ENCODE measurements around the gene HLA-DRB5.

- TF ChIP-seq RFX5 (IDR thresholded peaks at IDR 0.05; ENCODE audit: low read depth, low read length): no peak
- TF ChIP-seq, protein P1, sequence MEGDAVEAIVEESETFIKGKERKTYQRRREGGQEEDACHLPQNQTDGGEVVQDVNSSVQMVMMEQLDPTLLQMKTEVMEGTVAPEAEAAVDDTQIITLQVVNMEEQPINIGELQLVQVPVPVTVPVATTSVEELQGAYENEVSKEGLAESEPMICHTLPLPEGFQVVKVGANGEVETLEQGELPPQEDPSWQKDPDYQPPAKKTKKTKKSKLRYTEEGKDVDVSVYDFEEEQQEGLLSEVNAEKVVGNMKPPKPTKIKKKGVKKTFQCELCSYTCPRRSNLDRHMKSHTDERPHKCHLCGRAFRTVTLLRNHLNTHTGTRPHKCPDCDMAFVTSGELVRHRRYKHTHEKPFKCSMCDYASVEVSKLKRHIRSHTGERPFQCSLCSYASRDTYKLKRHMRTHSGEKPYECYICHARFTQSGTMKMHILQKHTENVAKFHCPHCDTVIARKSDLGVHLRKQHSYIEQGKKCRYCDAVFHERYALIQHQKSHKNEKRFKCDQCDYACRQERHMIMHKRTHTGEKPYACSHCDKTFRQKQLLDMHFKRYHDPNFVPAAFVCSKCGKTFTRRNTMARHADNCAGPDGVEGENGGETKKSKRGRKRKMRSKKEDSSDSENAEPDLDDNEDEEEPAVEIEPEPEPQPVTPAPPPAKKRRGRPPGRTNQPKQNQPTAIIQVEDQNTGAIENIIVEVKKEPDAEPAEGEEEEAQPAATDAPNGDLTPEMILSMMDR (conservative IDR thresholded peaks at IDR 0.05; ENCODE audit: low read depth, low read length): no peak
- no peak for TF ChIP-seq MAZ (IDR thresholded peaks at IDR 0.05; ENCODE audit: borderline replicate concordance, low read depth, low read length)
- TF ChIP-seq FOS (IDR thresholded peaks at IDR 0.05; ENCODE audit: low read depth, low read length): no peak
- TF ChIP-seq SMC3 (IDR thresholded peaks at IDR 0.05; ENCODE audit: low read depth, low read length): no peak
- TF ChIP-seq POLR2A (IDR thresholded peaks at IDR 0.05; ENCODE audit: low read depth, low read length): no peak
- TF ChIP-seq RAD21 (IDR thresholded peaks at IDR 0.05; ENCODE audit: low read length): no peak
- TF ChIP-seq MXI1 (IDR thresholded peaks at IDR 0.05; ENCODE audit: borderline replicate concordance, low read depth, low read length): no peak
- TF ChIP-seq CHD1 (IDR thresholded peaks at IDR 0.05; ENCODE audit: low read depth, low read length): no peak
These were observed 28.5 kb upstream of the HLA-DRB5 start for GRCh38 chr6:32558426-32559057.

Data from IMR-90 (cell line).